ENCODE data around the gene SPATA22.

SPATA22 gene

GRCh38 chr17:3471599-3471998 lies at the start of gene SPATA22:
SPATA22 (minus strand) TSS chr17:3471819; CDS start chr17:3469325, 2,494 bp downstream.
- TF ChIP-seq CTCF (IDR thresholded peaks at IDR 0.05), result no peak

GRCh38 chr17:3514873-3515272 lies 43.3 kb upstream of the SPATA22 start:
- TF ChIP-seq CTCF (IDR thresholded peaks at IDR 0.05), result no peak

- TF ChIP-seq CTCF (IDR thresholded peaks at IDR 0.05), result no peak
Observed at GRCh38 chr17:3513305-3514035, 41.9 kb upstream of the SPATA22 start.

- TF ChIP-seq CTCF (IDR thresholded peaks at IDR 0.05), result no peak
Observed at GRCh38 chr17:3512505-3513171, 41.0 kb upstream of the SPATA22 start.

GRCh38 chr17:3511852-3512504 lies 40.4 kb upstream of the SPATA22 start:
- TF ChIP-seq CTCF (IDR thresholded peaks at IDR 0.05), result no peak

- TF ChIP-seq CTCF (IDR thresholded peaks at IDR 0.05), result no peak
Observed at GRCh38 chr17:3510090-3510489, 38.5 kb upstream of the SPATA22 start.

- no peak for TF ChIP-seq CTCF (IDR thresholded peaks at IDR 0.05)
Observed at GRCh38 chr17:3507869-3508268, 36.2 kb upstream of the SPATA22 start.

All from LNCAP (cell line).